Retinal pigment epithelial cell (primary cell): Measurements from ENCODE around the gene FJX1.

Experiments
- DNase-seq: peaks from one replicate; pipeline ENCODE4 v3.0.0-alpha.2; 2010; ENCODE audit warnings: low read depth
- H3K4me3 ChIP-seq: 2 replicates; pipeline ENCODE4 v1.5.1; 2011; ENCODE audit warnings: mild to moderate bottlenecking, low read length, control low read depth, moderate library complexity
- CTCF ChIP-seq: conservative IDR thresholded peaks from 2 replicates; pipeline ENCODE4 v1.5.1; 2011; ENCODE audit warnings: low read depth, low read length, control low read depth, inconsistent platforms

The FJX1 gene

GRCh38 chr11:35590412-35590811 lies 27.8 kb upstream of the FJX1 start:
- no peak for DNase-seq
- H3K4me3 ChIP-seq, result no peak overlapping the region
- no peak for TF ChIP-seq CTCF

- TF ChIP-seq CTCF, result no peak
- DNase-seq, result peak; percentile 83
- no peak overlapping the region for H3K4me3 ChIP-seq
These were observed 25.1 kb upstream of the FJX1 start for GRCh38 chr11:35593143-35593542.

GRCh38 chr11:35594680-35595079 lies 23.6 kb upstream of the FJX1 start:
- DNase-seq, result no peak
- no peak for TF ChIP-seq CTCF
- H3K4me3 ChIP-seq, result no peak overlapping the region

GRCh38 chr11:35598254-35599125 lies 19.8 kb upstream of the FJX1 start:
- no peak overlapping the region for H3K4me3 ChIP-seq
- DNase-seq, result no peak
- no peak for TF ChIP-seq CTCF

- no peak for TF ChIP-seq CTCF
- no peak for DNase-seq
- H3K4me3 ChIP-seq, result no peak overlapping the region
These were observed 17.9 kb upstream of the FJX1 start for GRCh38 chr11:35600331-35600838.

- DNase-seq, result no peak
- no peak for TF ChIP-seq CTCF
- H3K4me3 ChIP-seq, result no peak overlapping the region
These were observed 16.0 kb upstream of the FJX1 start for GRCh38 chr11:35602160-35602793.

GRCh38 chr11:35602979-35603378 lies 15.3 kb upstream of the FJX1 start:
- no peak for TF ChIP-seq CTCF
- DNase-seq, result no peak
- no peak overlapping the region for H3K4me3 ChIP-seq
